GM18517 (cell line): Measurements from ENCODE around the gene ANKRD39.
"Not testable (repeated sequence)": the region's sequence is repeated elsewhere in the genome, so short reads cannot be mapped to it uniquely, and the experiment has no call there.

Source experiments
- ATAC-seq: cut with Tn5 transposase; IDR thresholded peaks from one replicate; pipeline ENCODE4 v1.9.1; 2021; ENCODE audit warnings: mild to moderate bottlenecking, moderate library complexity; ENCODE audit not compliant: unreplicated experiment

Gene ANKRD39

DNA sequence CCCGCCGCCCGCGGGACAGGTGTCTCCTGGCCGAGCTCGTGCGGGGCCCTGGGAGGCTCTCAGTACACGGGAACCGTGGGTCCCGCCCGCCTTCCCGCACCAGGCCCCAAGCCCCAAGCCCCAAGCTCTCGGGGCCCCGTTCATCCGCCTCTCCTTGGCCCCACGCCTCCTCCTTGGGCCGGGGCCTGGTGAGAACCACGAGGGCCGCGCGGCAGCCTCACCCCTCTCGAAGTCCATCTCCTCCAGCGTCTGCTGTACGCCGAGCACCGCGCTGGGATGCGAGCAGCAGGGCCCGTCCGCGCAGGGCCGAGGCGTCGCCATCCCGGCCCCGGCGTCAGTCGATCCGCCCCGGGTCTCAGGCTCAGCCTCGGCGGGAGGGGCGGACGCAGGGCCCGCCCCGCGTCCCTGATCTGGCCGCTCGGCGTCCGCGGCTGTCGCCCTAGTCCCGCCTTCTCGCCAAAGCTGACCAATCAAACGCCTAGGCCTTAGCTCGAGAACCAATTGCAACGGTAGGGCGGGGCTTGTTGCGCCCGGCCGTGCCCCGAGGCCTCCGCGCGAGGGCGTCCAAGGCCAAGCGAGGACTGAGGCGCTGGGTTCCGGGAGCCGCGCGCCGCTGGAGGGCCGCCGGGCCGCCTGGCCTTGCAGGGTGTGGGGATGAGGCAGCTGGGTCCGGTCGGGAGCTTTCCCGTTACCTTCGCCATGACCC, at the start of gene ANKRD39:
Gene ANKRD39 (minus strand): TSS at position 350 of the 706 bp plus-strand sequence. CDS start 29 bp downstream, at position 321.
- ATAC-seq = peak; percentile 91

- no peak for ATAC-seq
Measured at GRCh38 chr2:96906729-96907114, 48.9 kb upstream of the ANKRD39 start.

DNA sequence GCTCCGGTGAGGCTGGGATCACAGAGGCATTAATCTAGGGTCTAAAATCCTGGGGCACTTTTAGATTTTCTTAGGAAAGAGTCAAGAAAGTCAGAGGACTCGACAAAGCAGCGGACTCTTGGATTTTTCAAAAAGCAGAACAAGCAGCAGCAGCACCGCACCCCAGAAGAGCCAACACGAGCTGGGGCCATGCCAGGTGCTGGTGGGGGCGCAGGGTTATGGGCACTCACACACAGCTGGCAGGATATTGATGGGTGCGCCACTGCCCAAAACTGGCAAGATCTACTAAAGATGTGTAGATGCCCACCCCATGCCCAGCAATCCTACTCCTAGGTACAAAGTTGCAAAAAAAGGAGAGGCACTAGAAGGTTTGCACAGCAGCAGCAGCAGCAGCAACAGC, 46.0 kb upstream of the ANKRD39 start:
- no peak for ATAC-seq

- ATAC-seq = no peak
Measured at GRCh38 chr2:96903318-96903717, 45.5 kb upstream of the ANKRD39 start.

DNA sequence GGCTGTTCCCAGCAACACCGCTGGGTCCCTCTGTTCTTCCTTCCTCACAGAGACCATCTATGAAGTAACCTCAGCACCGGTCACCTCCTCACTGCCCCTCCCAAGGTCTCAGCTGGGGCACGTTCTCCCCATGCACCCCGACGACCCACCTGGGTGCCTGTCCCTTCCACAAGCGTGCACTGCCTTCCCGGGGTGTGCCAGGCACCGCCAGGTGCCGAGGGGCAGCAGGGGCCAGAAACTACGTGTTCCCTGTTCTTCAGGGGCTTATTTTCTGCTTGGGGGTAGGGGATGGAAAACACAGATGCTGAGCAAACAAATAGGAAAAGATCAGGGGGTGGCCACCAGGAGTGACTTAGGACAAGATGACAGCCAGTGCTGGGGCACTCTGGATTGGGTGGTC, 42.4 kb upstream of the ANKRD39 start:
- no peak for ATAC-seq

DNA sequence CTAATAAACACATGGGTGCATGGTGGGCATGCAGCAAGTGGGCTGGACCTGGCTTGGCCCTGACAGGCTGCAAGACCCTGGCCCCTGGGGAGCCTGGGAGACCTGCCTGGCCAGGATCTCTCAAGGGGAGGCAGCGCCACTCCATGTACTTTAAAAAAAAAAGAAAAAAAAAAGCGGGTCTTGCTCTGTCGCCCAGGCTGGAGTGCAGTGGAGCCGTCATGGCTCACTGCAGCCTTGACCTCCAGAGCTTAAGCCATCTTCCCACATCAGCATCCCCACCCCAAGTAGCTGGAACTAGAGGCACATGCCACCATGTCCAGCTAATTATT, 41.6 kb upstream of the ANKRD39 start:
- ATAC-seq = no peak

DNA sequence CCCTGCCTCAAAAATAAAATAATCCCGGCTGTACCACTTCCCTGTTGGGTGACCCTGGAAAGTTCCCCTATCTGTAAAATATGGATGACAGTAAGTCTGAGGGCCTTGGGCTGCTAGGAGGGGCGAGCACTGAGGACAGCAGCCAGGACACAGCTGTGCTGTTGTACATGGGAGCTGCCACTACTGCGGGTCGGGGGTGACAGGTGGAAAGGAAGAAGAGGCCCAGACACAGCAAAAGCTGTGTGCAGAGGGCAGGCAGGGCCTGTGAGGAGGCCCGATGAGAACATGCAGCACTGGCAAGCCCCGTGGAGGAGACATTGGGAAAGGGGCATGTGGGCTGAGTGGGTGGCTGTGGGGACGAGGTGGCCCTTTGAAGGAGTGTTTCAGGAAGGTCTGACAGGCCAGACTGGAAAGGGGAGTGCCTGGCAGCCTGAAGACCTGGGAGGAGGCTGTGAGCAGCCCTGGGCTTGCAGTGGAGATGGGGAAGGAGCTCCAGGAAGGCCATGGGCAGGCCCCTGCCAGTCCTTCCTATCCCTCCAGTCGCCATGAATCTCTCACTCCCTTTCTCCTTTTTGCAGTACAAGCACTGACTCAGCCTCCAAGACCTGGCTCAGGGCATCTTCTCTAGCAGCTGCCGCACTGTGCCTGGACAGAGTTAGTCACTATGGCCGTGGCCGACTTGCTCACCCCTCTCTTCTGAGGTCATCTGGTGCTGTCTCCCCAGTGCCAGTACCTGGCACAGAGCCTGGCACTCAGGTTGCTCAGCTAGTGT, 41.0 kb upstream of the ANKRD39 start:
- no peak for ATAC-seq

DNA sequence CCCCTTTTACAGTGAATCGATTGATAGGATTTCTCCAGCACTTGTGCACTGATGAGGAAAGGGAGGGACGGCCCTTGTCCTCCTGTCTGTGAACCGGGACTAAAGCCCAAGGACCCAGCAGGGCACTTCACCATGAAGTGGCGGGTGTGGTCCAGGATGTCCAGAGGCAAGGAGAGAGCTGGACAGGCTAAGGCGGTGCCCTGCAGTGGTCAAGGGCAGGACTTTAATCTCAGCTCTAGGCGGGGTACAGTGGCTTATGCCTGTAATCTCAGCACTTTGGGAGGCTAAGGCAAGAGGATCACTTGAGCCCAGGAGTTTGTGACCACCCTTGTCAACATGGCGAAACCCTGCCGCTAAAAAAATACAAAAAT, 40.3 kb upstream of the ANKRD39 start:
- ATAC-seq = no peak

GRCh38 chr2:96897491-96898134, 39.8 kb upstream of the ANKRD39 start:
- ATAC-seq = no peak

GRCh38 chr2:96895746-96896651, 38.2 kb upstream of the ANKRD39 start:
- no peak for ATAC-seq

DNA sequence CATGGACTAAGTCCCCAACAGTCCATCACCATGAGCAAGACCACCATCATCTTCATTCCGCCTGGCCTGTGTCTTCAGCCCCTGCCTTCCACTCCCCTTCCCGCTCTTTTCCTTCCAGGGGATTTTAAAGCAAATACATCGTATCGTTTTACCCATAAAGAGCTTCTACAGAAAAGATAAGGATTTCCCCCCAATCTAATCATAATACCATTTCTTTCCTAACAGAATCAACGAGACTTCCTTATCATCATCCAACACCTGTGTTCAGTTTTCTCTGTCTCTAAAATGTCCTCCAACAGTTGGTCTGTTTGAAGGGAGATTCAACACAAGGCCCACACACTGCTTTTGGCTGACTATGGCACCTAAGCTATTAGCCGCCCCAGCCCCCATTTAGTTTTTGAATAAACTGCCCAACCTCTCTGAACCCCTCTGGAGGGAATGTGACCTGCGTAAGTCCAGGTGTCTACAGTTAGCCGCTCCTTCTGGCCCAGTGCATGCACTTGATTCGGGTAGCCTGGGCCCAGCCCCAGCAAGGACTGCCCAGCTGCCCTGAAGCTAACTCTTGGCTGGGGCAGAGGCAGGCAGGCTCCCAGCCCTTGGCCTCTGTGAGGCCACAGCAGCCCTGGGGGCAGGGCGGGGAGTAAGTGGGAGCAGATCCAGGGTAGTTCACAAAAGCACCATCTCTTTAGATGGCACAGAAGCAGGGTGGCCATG, 37.4 kb upstream of the ANKRD39 start:
- no peak for ATAC-seq

DNA sequence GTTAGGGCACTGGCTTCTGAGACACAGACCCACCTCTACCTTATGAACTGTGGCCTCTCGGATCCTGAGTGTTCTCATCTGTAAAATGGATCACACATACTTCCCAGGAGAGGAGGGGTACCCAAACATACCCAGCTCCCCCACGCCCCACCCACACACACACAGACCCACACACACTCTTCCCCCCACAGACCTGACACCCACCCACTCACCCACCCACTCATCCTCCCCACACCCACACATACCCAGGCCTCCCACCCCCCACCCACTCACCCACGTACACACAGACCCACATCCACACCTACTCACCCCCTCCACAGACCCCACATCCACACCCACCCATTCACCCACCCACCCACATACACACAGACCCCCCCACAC, 36.3 kb upstream of the ANKRD39 start:
- ATAC-seq = no peak

- ATAC-seq = no peak
Measured at GRCh38 chr2:96893289-96894150, 35.7 kb upstream of the ANKRD39 start.

DNA sequence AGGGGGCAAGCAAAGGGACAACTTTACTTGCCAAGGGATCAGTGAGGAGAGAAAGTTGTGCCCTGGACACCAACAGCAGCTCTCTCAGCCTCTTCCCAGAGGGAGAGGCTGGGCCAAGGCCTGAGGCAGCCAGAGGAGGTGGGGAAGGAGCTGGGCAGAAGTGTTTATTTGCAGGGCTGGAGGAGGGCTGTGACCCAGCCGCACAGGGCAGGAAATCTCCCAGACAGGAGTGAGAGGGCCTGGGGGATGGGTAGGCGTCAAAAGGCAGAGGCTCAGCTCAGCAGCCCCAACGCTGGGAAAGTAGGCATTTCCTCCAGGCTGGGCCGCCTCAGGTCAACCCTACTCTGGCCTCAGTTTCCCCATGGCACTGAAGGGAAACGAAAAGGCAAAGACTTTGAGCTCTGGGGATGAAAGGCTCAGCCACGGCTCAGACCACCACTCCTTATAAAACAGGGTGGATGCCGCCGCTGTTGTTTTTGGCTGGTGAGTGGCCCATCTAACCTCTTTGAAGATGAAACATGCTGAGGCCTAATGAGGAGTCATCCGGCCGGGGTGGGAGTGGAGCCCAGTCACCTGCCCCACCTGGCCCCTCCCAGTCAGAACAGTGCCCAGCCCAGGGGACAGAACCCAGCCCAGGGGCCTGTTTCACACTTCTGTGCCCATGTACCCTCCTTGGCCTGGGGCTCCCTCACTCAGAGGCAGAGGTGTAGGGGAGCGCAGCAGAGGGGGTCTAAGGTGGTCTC, 33.9 kb upstream of the ANKRD39 start:
- ATAC-seq = no peak

GRCh38 chr2:96890726-96891385, 33.0 kb upstream of the ANKRD39 start:
- no peak for ATAC-seq

DNA sequence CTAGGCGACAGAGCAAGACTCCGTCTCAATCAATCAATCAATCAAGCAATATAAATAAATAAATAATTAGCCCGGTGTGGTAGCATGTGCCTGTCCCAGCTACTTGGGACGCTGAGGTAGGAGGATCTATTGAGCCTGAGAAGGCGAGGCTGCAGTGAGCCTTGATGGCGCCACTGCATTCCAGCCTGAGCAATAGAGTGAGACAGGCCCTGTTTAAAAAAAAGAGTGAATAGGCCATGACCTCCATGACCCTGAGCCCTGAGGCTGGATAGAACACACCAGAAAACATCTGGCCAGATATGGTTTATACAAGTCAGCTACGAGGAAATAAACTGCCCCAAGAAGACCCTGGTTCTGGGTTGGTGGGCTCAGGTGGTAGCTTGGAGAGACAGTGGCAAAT, 32.4 kb upstream of the ANKRD39 start:
- ATAC-seq = no peak

DNA sequence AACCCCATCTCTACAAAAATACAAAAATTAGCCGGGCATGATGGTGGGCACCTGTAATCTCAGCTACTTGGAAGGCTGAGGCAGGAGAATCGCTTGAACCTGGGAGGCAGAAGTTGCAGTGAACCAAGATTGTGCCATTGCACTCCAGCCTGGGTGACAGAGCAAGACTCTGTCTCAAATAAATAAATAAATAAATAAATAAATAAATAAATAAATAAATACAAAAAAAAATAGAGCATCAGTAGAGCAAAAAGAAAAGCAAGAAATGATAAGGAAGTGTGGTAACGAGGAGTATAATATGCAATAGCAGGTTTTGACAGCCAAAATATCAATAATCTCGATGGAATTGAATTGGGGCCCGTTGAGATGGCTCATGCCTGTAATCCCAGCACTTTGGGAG, 31.7 kb upstream of the ANKRD39 start:
- not testable (repeated sequence) for ATAC-seq
